Measurements from ENCODE around the gene PACS1. TPM values are rescaled to one million over a fixed set of nuclear protein-coding genes. Genes with fewer than 3 reads are reported as not detected.

PACS1 gene
- total RNA-seq, 1 experiment from 2014 or later, result 100 TPM

- TF ChIP-seq EZH2 (IDR thresholded peaks at IDR 0.05; ENCODE audit: low read depth) (no peak), CTCF (conservative IDR thresholded peaks at IDR 0.05) (no peak)
- peaks cover 22% of the 10 kb centered on the region for H3K4me1 ChIP-seq (replicated peaks; ENCODE audit: insufficient read depth)
- no peak overlapping the region for H3K4me3 ChIP-seq
- no peaks in the 10 kb centered on the region for H3K27me3 ChIP-seq (ENCODE audit: insufficient read depth, low read depth)
- no peak for DNase-seq
- H3F3A ChIP-seq (ENCODE audit: insufficient read depth, low read depth), result peaks cover 34% of the 10 kb centered on the region
- intact Hi-C loops (cut with micrococcal nuclease; ENCODE audit: unreplicated experiment), result no loop called here
- POLR2A ChIA-PET (ENCODE audit: unreplicated experiment), result no interaction called here
- BruUV-seq (replicated peaks), result no TSS peak
- H3K4me2 ChIP-seq, result peak overlapping the region; percentile 81; the same call in 1 of the 2 replicates
- H3K79me2 ChIP-seq (ENCODE audit: low read depth), result peaks cover 25% of the 10 kb centered on the region
- H3K9me2 ChIP-seq (ENCODE audit: insufficient read depth), result no peaks in the 10 kb centered on the region
- no peaks in the 10 kb centered on the region for H3K9me3 ChIP-seq (ENCODE audit: insufficient read depth, low read depth)
- peaks cover 23% of the 10 kb centered on the region for H3K36me3 ChIP-seq (ENCODE audit: low read depth)
- no peak overlapping the region for H2AFZ ChIP-seq
- CTCF ChIA-PET, result no interaction called here
- H4K20me1 ChIP-seq (ENCODE audit: insufficient read depth), result peaks cover 23% of the 10 kb centered on the region
- no peak overlapping the region for H3K27ac ChIP-seq
Observed at GRCh38 chr11:66072518-66072917, 2.4 kb downstream of the PACS1 start.

- BruUV-seq (replicated peaks), result no TSS peak
- Histone ChIP-seq H3K27ac (no peak overlapping the region), H4K20me1 (ENCODE audit: insufficient read depth) (peaks cover 16% of the 10 kb centered on the region; the same call in 1 of the 2 replicates), H3F3A (ENCODE audit: insufficient read depth, low read depth) (peaks cover 23% of the 10 kb centered on the region), H2AFZ (no peak overlapping the region), H3K27me3 (ENCODE audit: insufficient read depth, low read depth) (no peaks in the 10 kb centered on the region), H3K79me2 (ENCODE audit: low read depth) (peaks cover 25% of the 10 kb centered on the region), H3K4me2 (no peak overlapping the region), H3K9me2 (ENCODE audit: insufficient read depth) (no peaks in the 10 kb centered on the region), H3K4me3 (no peak overlapping the region), H3K9me3 (ENCODE audit: insufficient read depth, low read depth) (no peaks in the 10 kb centered on the region), H3K36me3 (ENCODE audit: low read depth) (peaks cover 14% of the 10 kb centered on the region; the same call in 1 of the 2 replicates), H3K4me1 (replicated peaks; ENCODE audit: insufficient read depth) (peaks cover 22% of the 10 kb centered on the region)
- intact Hi-C loops (cut with micrococcal nuclease; ENCODE audit: unreplicated experiment), result no loop called here
- ChIA-PET CTCF (no interaction called here), POLR2A (ENCODE audit: unreplicated experiment) (no interaction called here)
- no peak for DNase-seq
- TF ChIP-seq EZH2 (IDR thresholded peaks at IDR 0.05; ENCODE audit: low read depth) (no peak), CTCF (conservative IDR thresholded peaks at IDR 0.05) (no peak)
Observed at GRCh38 chr11:66073669-66074068, 3.6 kb downstream of the PACS1 start.

DNA sequence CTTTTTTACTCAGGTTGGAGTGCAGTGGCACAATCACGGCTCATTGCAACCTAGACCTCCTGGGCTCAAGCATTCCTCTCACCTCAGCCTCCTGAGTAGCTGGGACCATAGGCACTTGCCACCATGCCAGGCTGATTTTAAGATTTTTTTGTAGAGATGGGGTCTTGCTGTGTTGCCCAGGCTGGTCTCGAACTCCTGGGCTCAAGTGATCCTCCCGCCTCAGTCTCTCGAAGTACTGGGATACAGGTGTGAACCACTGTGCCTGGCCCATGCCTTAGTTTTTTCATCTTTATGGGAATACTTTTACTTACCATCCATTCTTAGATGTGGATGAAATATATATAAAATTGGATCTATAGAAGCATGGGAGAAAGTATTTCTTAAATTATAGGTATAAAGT lies 5.2 kb downstream of the PACS1 start:
- CTCF ChIA-PET, result no interaction called here
- Histone ChIP-seq H4K20me1 (ENCODE audit: insufficient read depth) (peaks cover 8% of the 10 kb centered on the region; the same call in 1 of the 2 replicates), H2AFZ (no peak overlapping the region), H3K9me2 (ENCODE audit: insufficient read depth) (no peaks in the 10 kb centered on the region), H3F3A (ENCODE audit: insufficient read depth, low read depth) (peaks cover 18% of the 10 kb centered on the region; the same call in 1 of the 2 replicates), H3K79me2 (ENCODE audit: low read depth) (peaks cover 34% of the 10 kb centered on the region), H3K9me3 (ENCODE audit: insufficient read depth, low read depth) (no peaks in the 10 kb centered on the region), H3K27ac (no peak overlapping the region), H3K27me3 (ENCODE audit: insufficient read depth, low read depth) (no peaks in the 10 kb centered on the region), H3K4me2 (no peak overlapping the region), H3K4me3 (no peak overlapping the region), H3K36me3 (ENCODE audit: low read depth) (0 out of 2 replicates have a peak, but pooled peaks cover 7% of the 10 kb centered on the region), H3K4me1 (replicated peaks; ENCODE audit: insufficient read depth) (peaks cover 19% of the 10 kb centered on the region)
- no peak for DNase-seq
- POLR2A ChIA-PET (ENCODE audit: unreplicated experiment), result no interaction called here
- TF ChIP-seq CTCF (conservative IDR thresholded peaks at IDR 0.05), result no peak
- TF ChIP-seq EZH2 (IDR thresholded peaks at IDR 0.05; ENCODE audit: low read depth), result no peak
- BruUV-seq (replicated peaks), result no TSS peak
- intact Hi-C loops (cut with micrococcal nuclease; ENCODE audit: unreplicated experiment), result no loop called here
